ENCODE results near the gene ZNF90.
A peak's percentile ranks its signal among the peaks of the same experiment; 100 is the strongest.
"Not testable (repeated sequence)": the region's sequence is repeated elsewhere in the genome, so short reads cannot be mapped to it uniquely, and the experiment has no call there.

ZNF90 gene

DNA sequence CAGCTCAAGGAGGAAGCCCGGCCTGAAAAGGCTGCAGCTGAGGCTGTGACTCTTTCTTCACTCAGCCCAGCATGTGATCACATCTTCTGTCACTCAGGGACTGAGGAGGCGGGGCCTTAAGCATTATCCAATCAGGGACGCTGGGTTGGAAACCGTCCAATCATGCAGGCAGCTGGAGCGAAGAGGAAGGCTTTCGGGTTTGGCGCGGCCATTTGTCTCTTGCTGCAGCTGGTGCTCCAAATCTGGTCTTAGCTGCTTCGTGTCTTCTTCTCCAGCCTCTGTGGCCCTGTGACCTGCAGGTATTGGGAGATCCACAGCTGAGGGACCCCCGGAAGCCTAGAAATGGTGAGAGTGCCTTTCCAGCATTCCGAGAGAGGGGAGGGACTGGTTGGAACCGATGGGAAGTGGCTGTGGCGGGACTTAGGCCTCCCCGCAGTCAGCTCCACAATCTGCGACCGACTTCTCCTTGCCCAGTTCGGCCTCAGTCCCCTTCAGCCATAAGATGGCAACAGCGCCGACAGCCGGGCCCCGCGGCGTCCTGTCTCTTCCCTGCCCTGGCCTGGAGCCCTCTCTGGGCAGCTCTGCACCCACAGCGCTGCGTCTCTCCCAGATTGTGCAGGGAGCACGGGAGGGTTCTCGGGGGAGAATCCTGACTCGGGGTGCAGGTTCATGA is at the start of gene ZNF90:
ZNF90 (plus strand) TSS at position 210 of the 673 bp plus-strand sequence; CDS start at position 343, 133 bp downstream.
- peak; percentile 26 to 96 (median 86) for DNase-seq

DNA sequence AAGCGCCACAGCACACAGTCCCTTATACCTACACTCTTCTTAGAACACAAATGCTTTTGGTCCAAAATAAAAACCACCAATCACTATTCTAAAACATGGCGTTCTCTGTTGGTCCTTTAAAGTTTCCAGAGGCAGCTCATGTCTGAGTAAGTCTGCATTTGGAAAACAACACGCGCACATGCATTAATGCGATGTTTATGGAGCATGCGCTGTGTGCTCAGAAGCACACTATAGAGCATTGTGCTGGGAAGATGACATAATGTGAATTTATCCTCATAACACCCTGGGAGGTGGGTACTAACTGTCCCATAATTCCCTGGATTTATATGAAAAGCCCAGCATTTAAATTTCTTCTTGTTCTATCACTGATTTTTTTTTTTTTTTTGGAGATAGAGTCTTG is 49.2 kb upstream of the ZNF90 start:
- peak in 12 of 56 donors; percentile 1 to 22 (median 5) for DNase-seq

- no peak for DNase-seq
Observed at GRCh38 chr19:20035935-20036334, 41.9 kb upstream of the ZNF90 start.

DNA sequence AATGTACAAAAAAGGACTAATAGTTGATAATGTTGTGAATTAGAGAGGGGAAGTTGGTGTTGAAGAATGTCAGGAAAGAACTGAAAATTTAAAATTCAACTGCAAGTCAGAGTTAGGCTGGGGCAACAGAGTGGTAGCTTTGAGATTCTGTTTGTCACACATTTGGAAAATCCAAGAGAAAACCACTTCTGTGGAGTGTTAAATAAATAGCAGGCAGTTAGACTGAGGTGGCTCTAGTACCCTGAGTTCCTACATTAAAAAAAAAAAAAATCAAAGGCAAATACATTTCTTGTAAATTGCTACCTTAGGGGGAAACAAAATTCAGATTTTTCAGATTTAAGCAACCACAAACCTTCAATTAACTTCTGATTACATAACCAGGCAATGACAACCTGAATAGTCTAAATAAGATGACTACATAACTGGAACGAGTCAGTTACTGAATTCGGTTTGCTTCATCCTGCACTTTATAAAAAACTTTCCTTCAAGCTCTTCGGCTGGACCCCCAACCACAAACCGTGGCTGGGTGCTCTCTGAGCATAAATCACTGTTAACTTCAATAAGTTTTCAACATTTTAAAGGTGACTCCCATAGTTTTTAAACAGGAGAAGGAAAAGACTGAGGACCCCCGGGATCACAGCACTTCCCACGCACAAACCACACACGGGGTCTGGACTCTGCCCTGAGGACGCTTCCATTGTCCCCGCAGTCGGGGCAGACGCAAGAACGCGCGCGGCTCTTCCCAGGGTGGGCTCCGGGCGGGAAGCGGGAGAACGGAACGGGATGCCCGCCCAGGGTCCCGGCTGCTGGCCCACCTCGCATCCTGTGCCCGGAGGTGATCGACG is 39.2 kb upstream of the ZNF90 start:
- no peak for DNase-seq

- DNase-seq, result peak; percentile 52 to 97 (median 91)
Observed at GRCh38 chr19:20039203-20039723, 38.5 kb upstream of the ZNF90 start, which contains the start of gene ZNF682. Gene ZNF682, minus strand, starts transcription at chr19:20039505. Its CDS starts 160 bp downstream, at chr19:20039345.

GRCh38 chr19:20044663-20045062 is 33.1 kb upstream of the ZNF90 start:
- no peak for DNase-seq

DNA sequence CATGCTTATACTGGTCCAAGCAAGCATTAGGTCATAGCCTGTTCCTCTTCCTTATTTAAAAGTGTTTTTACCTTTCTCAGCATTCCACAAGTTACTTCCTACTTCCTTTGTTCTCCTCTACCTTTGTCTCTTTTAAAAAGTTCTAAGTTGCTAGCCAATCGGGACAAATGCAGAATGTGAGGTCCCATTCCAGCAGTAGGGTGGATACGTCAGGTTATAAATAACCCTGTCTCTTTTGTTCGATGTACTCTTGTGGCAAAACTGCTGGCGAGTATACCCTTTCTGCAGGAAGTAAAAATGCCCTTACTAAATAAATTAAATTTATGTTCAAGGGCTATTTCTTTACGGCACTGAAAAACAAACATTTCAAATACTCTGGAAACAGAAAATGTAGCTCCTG is 32.1 kb upstream of the ZNF90 start:
- not testable (repeated sequence) for DNase-seq

DNA sequence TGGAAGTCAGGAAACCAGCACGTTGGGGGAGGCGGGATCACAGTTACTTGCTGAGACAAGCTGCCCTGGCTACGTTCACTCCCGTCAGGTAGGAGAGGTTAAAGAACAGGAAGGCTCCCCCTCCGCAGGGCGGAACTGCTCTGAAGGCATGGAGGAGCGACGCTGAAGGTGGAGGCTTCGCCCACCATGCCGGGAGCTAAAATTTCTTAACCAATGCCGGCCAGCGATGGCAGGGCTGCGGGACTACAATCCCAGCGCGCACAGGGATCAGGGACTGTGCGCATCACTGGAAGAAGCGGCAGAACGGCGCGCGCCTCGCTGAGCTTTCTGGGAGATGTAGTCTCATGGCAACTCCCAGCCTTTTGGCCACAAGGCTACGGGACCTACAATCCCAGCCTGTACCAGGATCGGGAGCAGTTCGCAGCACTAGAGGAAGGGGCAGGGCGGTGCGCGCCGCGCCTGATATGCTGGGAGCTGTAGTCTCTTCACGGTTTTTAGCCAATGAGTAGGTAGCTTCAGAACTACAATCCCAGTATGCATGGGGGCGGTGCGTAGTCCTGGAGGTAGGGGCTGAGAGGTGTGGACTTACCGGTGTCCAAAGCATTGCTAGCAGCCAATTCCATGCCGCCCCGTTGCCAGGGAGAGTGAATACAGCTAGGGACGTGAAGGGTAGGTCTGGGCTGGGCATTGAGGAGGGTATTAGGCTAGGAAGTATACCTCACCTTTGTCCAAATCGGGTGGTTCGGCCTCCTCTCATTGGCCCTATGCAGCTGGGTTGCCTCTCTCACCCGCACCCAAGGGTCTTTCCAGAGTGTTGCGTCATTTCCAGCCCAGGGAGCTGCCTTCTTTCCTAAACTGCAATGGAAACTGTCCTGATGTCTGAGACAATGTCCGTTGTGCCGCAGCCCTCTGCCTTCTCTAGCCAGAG is 25.7 kb upstream of the ZNF90 start:
- peak; percentile 73 to 100 (median 98) for DNase-seq

- DNase-seq, result not testable (repeated sequence)
Observed at GRCh38 chr19:20058738-20059137, 19.1 kb upstream of the ZNF90 start.

GRCh38 chr19:20060282-20060681 is 17.5 kb upstream of the ZNF90 start:
- no peak for DNase-seq

DNA sequence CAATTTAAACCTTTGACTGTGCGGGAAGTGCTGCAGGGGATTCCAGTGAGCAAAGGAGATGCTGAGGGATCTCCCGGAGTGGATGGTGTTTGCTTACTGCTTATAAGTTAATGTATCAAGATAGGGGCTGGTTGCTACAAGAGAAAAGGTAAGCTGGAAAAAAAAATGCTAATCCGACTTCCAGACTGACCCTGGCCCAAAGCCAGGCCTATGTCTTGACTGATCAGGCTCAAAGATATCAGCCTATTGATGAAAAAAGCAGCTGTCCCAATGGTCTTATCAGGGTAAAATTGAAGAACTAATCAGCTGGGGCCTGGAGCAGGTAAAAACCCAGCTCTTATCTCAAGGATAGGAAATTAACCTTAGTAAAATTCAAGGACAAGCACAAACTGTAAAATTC is 10.9 kb upstream of the ZNF90 start:
- no peak for DNase-seq

- DNase-seq, result no peak
Observed at GRCh38 chr19:20067943-20068342, 9.9 kb upstream of the ZNF90 start.

GRCh38 chr19:20068559-20068958 is 9.2 kb upstream of the ZNF90 start:
- DNase-seq, result not testable (repeated sequence)

GRCh38 chr19:20070691-20071090 is 7.1 kb upstream of the ZNF90 start:
- no peak for DNase-seq

- no peak for DNase-seq
Observed at GRCh38 chr19:20072936-20073335, 4.9 kb upstream of the ZNF90 start.

- peak in 8 of 56 donors; percentile 1 to 16 (median 6) for DNase-seq
Observed at GRCh38 chr19:20078581-20079031, 806 bp downstream of the ZNF90 start.

GRCh38 chr19:20079476-20079875 is 1.7 kb downstream of the ZNF90 start:
- DNase-seq, result no peak

DNA sequence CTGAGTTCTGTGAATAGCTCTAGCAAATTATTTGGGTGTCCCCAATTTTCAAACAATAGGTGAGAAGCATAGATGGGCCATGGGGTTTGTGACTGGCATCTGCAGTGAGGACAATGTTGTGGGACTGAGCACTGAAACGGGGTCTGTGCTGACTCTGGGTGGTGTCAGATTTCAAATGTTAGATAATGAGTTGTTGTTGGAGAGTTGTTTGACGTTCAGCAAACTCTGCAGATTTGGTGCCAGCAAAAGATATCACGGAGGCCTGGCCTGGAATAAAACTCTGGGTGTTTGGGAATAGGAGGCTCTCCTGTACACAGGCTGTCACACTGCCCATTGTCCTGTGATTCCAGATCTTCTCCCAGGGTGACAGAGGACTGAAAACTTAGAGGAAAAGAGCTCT is 2.9 kb downstream of the ZNF90 start:
- DNase-seq, result no peak

- not testable (repeated sequence) for DNase-seq
Observed at GRCh38 chr19:20082232-20082833, 4.5 kb downstream of the ZNF90 start.

- DNase-seq, result not testable (repeated sequence)
Observed at GRCh38 chr19:20082876-20083275, 5.1 kb downstream of the ZNF90 start.

- DNase-seq, result no peak
Observed at GRCh38 chr19:20102097-20102496, 24.3 kb downstream of the ZNF90 start.

All from nucleus accumbens (tissue), 56 donors.